Neural cell (in vitro differentiated cells): ENCODE measurements around the gene C12orf42.

ENCODE experiments used
- EP300 ChIP-seq: fragments of 450-650 bp; conservative IDR thresholded peaks from 2 replicates; pipeline ENCODE4 v1.6.1; 2014; ENCODE audit warnings: antibody characterized with exemption, mild to moderate bottlenecking, moderate library complexity; ENCODE audit not compliant: poor library complexity, severe bottlenecking
- EZH2 ChIP-seq: fragments of 200-600, 300-800 bp; shearing (Covaris generic), sonication (generic); IDR thresholded peaks from 2 replicates; pipeline ENCODE4 v1.6.1; 2014; ENCODE audit warnings: antibody characterized with exemption, low read length, borderline replicate concordance, mild to moderate bottlenecking; ENCODE audit not compliant: insufficient read depth, poor library complexity, severe bottlenecking
- MXI1 ChIP-seq: fragments of 450-650 bp; conservative IDR thresholded peaks from 2 replicates; pipeline ENCODE4 v1.6.1; 2014; ENCODE audit warnings: antibody characterized with exemption, mild to moderate bottlenecking; ENCODE audit not compliant: poor library complexity, severe bottlenecking
- POLR2AphosphoS5 ChIP-seq: IDR thresholded peaks from 2 replicates; pipeline ENCODE4 v1.6.1; 2012
- RAD21 ChIP-seq: fragments of 450-650 bp; conservative IDR thresholded peaks from 2 replicates; pipeline ENCODE4 v1.6.1; 2014; ENCODE audit warnings: antibody characterized with exemption, mild to moderate bottlenecking, moderate library complexity
- SMC3 ChIP-seq: fragments of 450-650 bp; conservative IDR thresholded peaks from 2 replicates; pipeline ENCODE4 v1.6.1; 2014; ENCODE audit warnings: antibody characterized with exemption, mild to moderate bottlenecking, moderate library complexity; ENCODE audit not compliant: poor library complexity
- TAF1 ChIP-seq: IDR thresholded peaks from 2 replicates; pipeline ENCODE4 v1.6.1; 2012; ENCODE audit warnings: low read depth
- TF ChIP-seq, protein P1 (sequence below): fragments of 450-650 bp; IDR thresholded peaks from 2 replicates; pipeline ENCODE4 v1.5.1; 2014; ENCODE audit warnings: antibody characterized with exemption, mild to moderate bottlenecking, moderate library complexity; ENCODE audit not compliant: poor library complexity, severe bottlenecking
- TF ChIP-seq, protein P2 (sequence below): IDR thresholded peaks from 2 replicates; pipeline ENCODE4 v1.6.1; 2012; ENCODE audit warnings: borderline replicate concordance

DNA sequence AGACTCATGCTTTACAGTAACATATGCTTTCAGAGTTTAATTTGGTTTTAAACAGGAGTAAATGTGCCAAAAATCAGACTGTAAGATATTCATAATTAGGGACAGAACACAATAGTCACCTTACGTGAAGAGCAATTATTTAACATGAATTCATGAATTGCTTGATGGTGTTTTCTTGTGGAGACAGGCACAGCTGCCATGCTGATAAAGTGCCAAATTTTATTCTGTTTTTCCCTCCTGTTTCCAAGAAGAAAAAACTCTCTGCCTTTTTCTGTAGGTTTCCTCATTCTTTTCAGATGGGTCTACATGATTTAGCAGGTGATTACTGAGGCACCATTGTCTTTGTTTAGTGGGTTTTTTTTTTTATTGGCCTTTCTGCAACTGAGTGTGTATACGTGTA is 80.1 kb downstream of the C12orf42 start:
- TF ChIP-seq EZH2: no peak
- TF ChIP-seq, protein P1, sequence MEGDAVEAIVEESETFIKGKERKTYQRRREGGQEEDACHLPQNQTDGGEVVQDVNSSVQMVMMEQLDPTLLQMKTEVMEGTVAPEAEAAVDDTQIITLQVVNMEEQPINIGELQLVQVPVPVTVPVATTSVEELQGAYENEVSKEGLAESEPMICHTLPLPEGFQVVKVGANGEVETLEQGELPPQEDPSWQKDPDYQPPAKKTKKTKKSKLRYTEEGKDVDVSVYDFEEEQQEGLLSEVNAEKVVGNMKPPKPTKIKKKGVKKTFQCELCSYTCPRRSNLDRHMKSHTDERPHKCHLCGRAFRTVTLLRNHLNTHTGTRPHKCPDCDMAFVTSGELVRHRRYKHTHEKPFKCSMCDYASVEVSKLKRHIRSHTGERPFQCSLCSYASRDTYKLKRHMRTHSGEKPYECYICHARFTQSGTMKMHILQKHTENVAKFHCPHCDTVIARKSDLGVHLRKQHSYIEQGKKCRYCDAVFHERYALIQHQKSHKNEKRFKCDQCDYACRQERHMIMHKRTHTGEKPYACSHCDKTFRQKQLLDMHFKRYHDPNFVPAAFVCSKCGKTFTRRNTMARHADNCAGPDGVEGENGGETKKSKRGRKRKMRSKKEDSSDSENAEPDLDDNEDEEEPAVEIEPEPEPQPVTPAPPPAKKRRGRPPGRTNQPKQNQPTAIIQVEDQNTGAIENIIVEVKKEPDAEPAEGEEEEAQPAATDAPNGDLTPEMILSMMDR: no peak
- TF ChIP-seq, protein P2, sequence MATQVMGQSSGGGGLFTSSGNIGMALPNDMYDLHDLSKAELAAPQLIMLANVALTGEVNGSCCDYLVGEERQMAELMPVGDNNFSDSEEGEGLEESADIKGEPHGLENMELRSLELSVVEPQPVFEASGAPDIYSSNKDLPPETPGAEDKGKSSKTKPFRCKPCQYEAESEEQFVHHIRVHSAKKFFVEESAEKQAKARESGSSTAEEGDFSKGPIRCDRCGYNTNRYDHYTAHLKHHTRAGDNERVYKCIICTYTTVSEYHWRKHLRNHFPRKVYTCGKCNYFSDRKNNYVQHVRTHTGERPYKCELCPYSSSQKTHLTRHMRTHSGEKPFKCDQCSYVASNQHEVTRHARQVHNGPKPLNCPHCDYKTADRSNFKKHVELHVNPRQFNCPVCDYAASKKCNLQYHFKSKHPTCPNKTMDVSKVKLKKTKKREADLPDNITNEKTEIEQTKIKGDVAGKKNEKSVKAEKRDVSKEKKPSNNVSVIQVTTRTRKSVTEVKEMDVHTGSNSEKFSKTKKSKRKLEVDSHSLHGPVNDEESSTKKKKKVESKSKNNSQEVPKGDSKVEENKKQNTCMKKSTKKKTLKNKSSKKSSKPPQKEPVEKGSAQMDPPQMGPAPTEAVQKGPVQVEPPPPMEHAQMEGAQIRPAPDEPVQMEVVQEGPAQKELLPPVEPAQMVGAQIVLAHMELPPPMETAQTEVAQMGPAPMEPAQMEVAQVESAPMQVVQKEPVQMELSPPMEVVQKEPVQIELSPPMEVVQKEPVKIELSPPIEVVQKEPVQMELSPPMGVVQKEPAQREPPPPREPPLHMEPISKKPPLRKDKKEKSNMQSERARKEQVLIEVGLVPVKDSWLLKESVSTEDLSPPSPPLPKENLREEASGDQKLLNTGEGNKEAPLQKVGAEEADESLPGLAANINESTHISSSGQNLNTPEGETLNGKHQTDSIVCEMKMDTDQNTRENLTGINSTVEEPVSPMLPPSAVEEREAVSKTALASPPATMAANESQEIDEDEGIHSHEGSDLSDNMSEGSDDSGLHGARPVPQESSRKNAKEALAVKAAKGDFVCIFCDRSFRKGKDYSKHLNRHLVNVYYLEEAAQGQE: no peak
- no peak for TF ChIP-seq EP300
- TF ChIP-seq SMC3: no peak
- TF ChIP-seq POLR2AphosphoS5: no peak
- no peak for TF ChIP-seq MXI1
- TF ChIP-seq RAD21: no peak
- TF ChIP-seq TAF1: no peak
